Choroid plexus epithelial cell (primary cell): ENCODE data around the gene FUOM.

Source experiments
- DNase-seq: peaks from one replicate; pipeline ENCODE4 v3.0.0-alpha.2; 2010; ENCODE audit warnings: low read depth
- H3K4me3 ChIP-seq: 2 replicates; pipeline ENCODE4 v1.5.1; 2011; ENCODE audit warnings: low read depth, mild to moderate bottlenecking, control low read depth, low read length, moderate library complexity
- CTCF ChIP-seq: conservative IDR thresholded peaks from 2 replicates; pipeline ENCODE4 v1.5.1; 2011; ENCODE audit warnings: low read depth, mild to moderate bottlenecking, control low read depth, inconsistent platforms, low read length, moderate library complexity

FUOM gene

GRCh38 chr10:133318494-133319127 is 39.2 kb downstream of the FUOM start:
- H3K4me3 ChIP-seq = peak overlapping the region; percentile 52
- TF ChIP-seq CTCF = peak; percentile 84
- DNase-seq = peak; percentile 60

- TF ChIP-seq CTCF = no peak
- no peak for DNase-seq
- no peak overlapping the region for H3K4me3 ChIP-seq
These were observed 41.1 kb downstream of the FUOM start for GRCh38 chr10:133316732-133317131.

- no peak for DNase-seq
- TF ChIP-seq CTCF = no peak
- H3K4me3 ChIP-seq = no peak overlapping the region
These were observed 41.6 kb downstream of the FUOM start for GRCh38 chr10:133316266-133316665.

- TF ChIP-seq CTCF = no peak
- DNase-seq = peak; percentile 30
These were observed 42.0 kb downstream of the FUOM start for GRCh38 chr10:133315847-133316246.

GRCh38 chr10:133314911-133315310 is 42.9 kb downstream of the FUOM start:
- DNase-seq = no peak
- TF ChIP-seq CTCF = no peak
- no peak overlapping the region for H3K4me3 ChIP-seq

More at GRCh38 chr10:133315847-133316246, 42.0 kb downstream of the FUOM start:
- H3K4me3 ChIP-seq = no peak overlapping the region

- H3K4me3 ChIP-seq = no peak overlapping the region
- no peak for DNase-seq
- no peak for TF ChIP-seq CTCF
These were observed 44.6 kb downstream of the FUOM start for GRCh38 chr10:133313192-133313591.

- DNase-seq = no peak
- H3K4me3 ChIP-seq = no peak overlapping the region
- no peak for TF ChIP-seq CTCF
These were observed 45.1 kb downstream of the FUOM start for GRCh38 chr10:133312769-133313145.
